WTC11 (cell line): ENCODE measurements around the gene PRPSAP1. TPM values are rescaled to one million over a fixed set of nuclear protein-coding genes. Genes with fewer than 3 reads are reported as not detected.

Source experiments
- ATAC-seq: fragments of 200-7000 bp; cut with Tn5 transposase; 2 replicates; pipeline ENCODE4 v1.10.0; 2021; ENCODE audit warnings: mild to moderate bottlenecking, moderate library complexity
- CTCF ChIA-PET: fragments of 300-600 bp; sonication (Branson Sonifier 250); formaldehyde crosslinking; loops from one replicate; lab custom pipeline; 2021; ENCODE audit warnings: antibody characterized with exemption; lab: Charles Lee
- POLR2A ChIA-PET: fragments of 350-600 bp; sonication (Branson Sonifier 250); formaldehyde crosslinking; loops from one replicate; lab custom pipeline; 2021; ENCODE audit warnings: antibody characterized with exemption; lab: Charles Lee
- DNase-seq: peaks from one replicate; pipeline ENCODE4 v3.0.0; 2021; ENCODE audit warnings: low spot score
- H3K27ac Mint-ChIP-seq: 2 replicates; pipeline ENCODE4 v1.8.0; 2021; ENCODE audit warnings: mixed read lengths
- H3K27me3 Mint-ChIP-seq: 2 replicates; pipeline ENCODE4 v1.8.0; 2021; ENCODE audit warnings: low read depth, mild to moderate bottlenecking, moderate library complexity, mixed read lengths
- H3K36me3 Mint-ChIP-seq: 2 replicates; pipeline ENCODE4 v1.8.0; 2021; ENCODE audit warnings: mixed read lengths
- H3K4me1 Mint-ChIP-seq: 2 replicates; pipeline ENCODE4 v1.8.0; 2022; ENCODE audit warnings: mixed read lengths
- H3K4me3 Mint-ChIP-seq: 2 replicates; pipeline ENCODE4 v1.8.0; 2021; ENCODE audit warnings: mild to moderate bottlenecking, moderate library complexity, mixed read lengths
- H3K9me3 Mint-ChIP-seq: 2 replicates; pipeline ENCODE4 v1.8.0; 2021; ENCODE audit warnings: mixed read lengths
- ATF1 ChIP-seq: sonication (generic); formaldehyde crosslinking; IDR thresholded peaks from 2 replicates; pipeline ENCODE4 v1.8.1; 2023; ENCODE audit warnings: mild to moderate bottlenecking, moderate library complexity, missing genetic modification reagents
- EMX1 ChIP-seq: fragments of 250-450 bp; sonication (Bioruptor Pico); IDR thresholded peaks from 2 replicates; pipeline ENCODE4 v1.8.0; 2021; ENCODE audit warnings: mild to moderate bottlenecking
- GRHL2 ChIP-seq: fragments of 250-450 bp; sonication (Bioruptor Pico); IDR thresholded peaks from 2 replicates; pipeline ENCODE4 v1.8.0; 2022; ENCODE audit warnings: mild to moderate bottlenecking, moderate library complexity; ENCODE audit not compliant: insufficient replicate concordance, severe bottlenecking
- MAX ChIP-seq: sonication (generic); formaldehyde crosslinking; IDR thresholded peaks from 2 replicates; pipeline ENCODE4 v1.8.0; 2022; ENCODE audit warnings: mild to moderate bottlenecking, missing genetic modification reagents
- NFATC4 ChIP-seq: fragments of 250-450 bp; sonication (Bioruptor Pico); IDR thresholded peaks from 2 replicates; pipeline ENCODE4 v1.9.0; 2021; ENCODE audit warnings: mild to moderate bottlenecking
- NR1H2 ChIP-seq: sonication (generic); formaldehyde crosslinking; IDR thresholded peaks from 2 replicates; pipeline ENCODE4 v1.9.0; 2021; ENCODE audit warnings: mild to moderate bottlenecking, moderate library complexity, missing genetic modification reagents
- OVOL2 ChIP-seq: fragments of 250-450 bp; sonication (Bioruptor Pico); IDR thresholded peaks from 2 replicates; pipeline ENCODE4 v1.9.0; 2021; ENCODE audit warnings: mild to moderate bottlenecking, borderline replicate concordance
- PREB ChIP-seq: sonication (generic); formaldehyde crosslinking; IDR thresholded peaks from 2 replicates; pipeline ENCODE4 v1.8.1; 2022; ENCODE audit warnings: mild to moderate bottlenecking, missing genetic modification reagents, moderate library complexity, borderline replicate concordance
- RORB ChIP-seq: fragments of 250-450 bp; sonication (Bioruptor Pico); IDR thresholded peaks from 2 replicates; pipeline ENCODE4 v1.9.0; 2021; ENCODE audit warnings: mild to moderate bottlenecking
- SMAD3 ChIP-seq: sonication (generic); formaldehyde crosslinking; IDR thresholded peaks from 2 replicates; pipeline ENCODE4 v1.8.0; 2022; ENCODE audit warnings: missing genetic modification reagents, mild to moderate bottlenecking, borderline replicate concordance
- SOX15 ChIP-seq: fragments of 250-450 bp; sonication (Bioruptor Pico); IDR thresholded peaks from 2 replicates; pipeline ENCODE4 v1.9.0; 2021; ENCODE audit warnings: mild to moderate bottlenecking
- SP1 ChIP-seq: sonication (generic); formaldehyde crosslinking; conservative IDR thresholded peaks from 2 replicates; pipeline ENCODE4 v1.8.1; 2022; ENCODE audit warnings: missing genetic modification reagents
- TCF7 ChIP-seq: sonication (generic); formaldehyde crosslinking; IDR thresholded peaks from 2 replicates; pipeline ENCODE4 v1.8.0; 2022; ENCODE audit warnings: mild to moderate bottlenecking, low read depth, missing genetic modification reagents, moderate library complexity
- TEAD1 ChIP-seq: sonication (generic); formaldehyde crosslinking; IDR thresholded peaks from 2 replicates; pipeline ENCODE4 v1.8.0; 2022; ENCODE audit warnings: mild to moderate bottlenecking, missing genetic modification reagents
- ZNF263 ChIP-seq: sonication (generic); formaldehyde crosslinking; IDR thresholded peaks from 2 replicates; pipeline ENCODE4 v1.8.1; 2022; ENCODE audit warnings: low read depth, mild to moderate bottlenecking, moderate library complexity, missing genetic modification reagents
- ZNF423 ChIP-seq: fragments of 250-450 bp; sonication (Bioruptor Pico); IDR thresholded peaks from 2 replicates; pipeline ENCODE4 v2.1.2; 2022; ENCODE audit warnings: mild to moderate bottlenecking, moderate library complexity
- total RNA-seq: library from RNA; stranded (reverse); gene quantifications from 3 replicates; pipeline ENCODE4 v1.2.3, GENCODE V29; 2021
- TF ChIP-seq, protein P1 (sequence below): sonication (generic); formaldehyde crosslinking; IDR thresholded peaks from 2 replicates; pipeline ENCODE4 v1.8.1; 2022; ENCODE audit warnings: low read depth, mild to moderate bottlenecking, moderate library complexity, missing genetic modification reagents, borderline replicate concordance
- TF ChIP-seq, protein P2 (sequence below): sonication (generic); formaldehyde crosslinking; IDR thresholded peaks from 2 replicates; pipeline ENCODE4 v1.8.1; 2023; ENCODE audit warnings: mild to moderate bottlenecking, missing genetic modification reagents, moderate library complexity
- TF ChIP-seq, protein P3 (sequence below): fragments of 200-600 bp; IDR thresholded peaks from 2 replicates; pipeline ENCODE4 v1.8.0; 2022; ENCODE audit warnings: antibody characterized with exemption
- TF ChIP-seq, protein P4 (sequence below): sonication (generic); formaldehyde crosslinking; conservative IDR thresholded peaks from 2 replicates; pipeline ENCODE4 v1.8.1; 2023; ENCODE audit warnings: mild to moderate bottlenecking, low read depth, missing genetic modification reagents, moderate library complexity

Gene PRPSAP1
- total RNA-seq, 1 experiment from 2014 or later, result 56.5 TPM

DNA sequence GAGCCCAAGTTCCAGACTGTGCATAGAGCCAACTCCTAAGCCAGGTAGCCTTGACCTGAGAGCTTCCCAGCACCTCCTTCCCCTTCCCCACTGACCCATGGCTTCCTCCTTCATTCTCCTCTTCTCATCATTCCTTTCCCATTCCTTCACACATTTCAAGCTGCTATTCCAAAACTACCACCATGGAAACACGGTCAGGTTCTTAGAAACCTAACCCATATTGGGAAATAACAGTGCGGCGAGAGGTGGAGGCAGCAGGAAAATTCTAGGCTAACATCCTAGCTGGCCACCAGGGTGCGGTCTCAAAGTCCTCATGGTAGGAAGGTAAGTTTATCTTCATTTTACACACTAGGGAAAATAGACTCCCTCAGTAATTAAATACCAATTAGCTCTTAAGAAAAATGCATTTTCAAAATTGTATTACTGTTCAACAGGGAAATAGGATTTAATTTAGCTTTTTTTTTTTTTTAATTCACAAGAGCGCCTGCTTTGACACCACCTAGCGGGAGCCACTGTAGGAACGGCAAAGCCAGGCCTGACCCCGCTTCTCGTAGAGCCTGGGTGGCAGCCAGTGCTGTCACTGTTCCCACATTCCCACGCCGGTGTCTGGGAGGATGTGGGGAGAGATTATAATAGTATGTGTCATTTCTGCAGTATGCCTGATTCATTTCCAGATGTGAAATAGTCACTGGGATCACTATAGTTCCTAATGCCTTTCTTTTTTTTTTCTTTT lies 16.7 kb upstream of the PRPSAP1 start:
- H3K27ac Mint-ChIP-seq, result peak overlapping the region; percentile 7; the same call in 1 of the 2 replicates
- ATAC-seq (peak; percentile 13; the same call in 1 of the 2 replicates), DNase-seq (no peak)
- H3K4me3 Mint-ChIP-seq, result no peak overlapping the region
- CTCF ChIA-PET, result interaction anchor here (0.6 to 4.3 kb wide), 15 partner anchors 8 to 191 kb away, joined by 3 to 34 read pairs (median 4); partner anchors contain the start of genes PRPSAP1, SPHK1 and UBALD2
- H3K4me1 Mint-ChIP-seq, result peaks cover 22% of the 10 kb centered on the region
- H3K36me3 Mint-ChIP-seq, result no peaks in the 10 kb centered on the region
- POLR2A ChIA-PET, result no interaction called here
- no peaks in the 10 kb centered on the region for H3K9me3 Mint-ChIP-seq
- no peaks in the 10 kb centered on the region; the same call in 1 of the 2 replicates for H3K27me3 Mint-ChIP-seq
- no peak for TF ChIP-seq ZNF263 (CRISPR knock-in tag)
- TF ChIP-seq SP1, result no peak
- TF ChIP-seq RORB, result no peak
- TF ChIP-seq ATF1 (CRISPR knock-in tag), result no peak
- TF ChIP-seq, protein P1, sequence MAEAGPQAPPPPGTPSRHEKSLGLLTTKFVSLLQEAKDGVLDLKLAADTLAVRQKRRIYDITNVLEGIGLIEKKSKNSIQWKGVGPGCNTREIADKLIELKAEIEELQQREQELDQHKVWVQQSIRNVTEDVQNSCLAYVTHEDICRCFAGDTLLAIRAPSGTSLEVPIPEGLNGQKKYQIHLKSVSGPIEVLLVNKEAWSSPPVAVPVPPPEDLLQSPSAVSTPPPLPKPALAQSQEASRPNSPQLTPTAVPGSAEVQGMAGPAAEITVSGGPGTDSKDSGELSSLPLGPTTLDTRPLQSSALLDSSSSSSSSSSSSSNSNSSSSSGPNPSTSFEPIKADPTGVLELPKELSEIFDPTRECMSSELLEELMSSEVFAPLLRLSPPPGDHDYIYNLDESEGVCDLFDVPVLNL (CRISPR knock-in tag), result no peak
- TF ChIP-seq, protein P2, sequence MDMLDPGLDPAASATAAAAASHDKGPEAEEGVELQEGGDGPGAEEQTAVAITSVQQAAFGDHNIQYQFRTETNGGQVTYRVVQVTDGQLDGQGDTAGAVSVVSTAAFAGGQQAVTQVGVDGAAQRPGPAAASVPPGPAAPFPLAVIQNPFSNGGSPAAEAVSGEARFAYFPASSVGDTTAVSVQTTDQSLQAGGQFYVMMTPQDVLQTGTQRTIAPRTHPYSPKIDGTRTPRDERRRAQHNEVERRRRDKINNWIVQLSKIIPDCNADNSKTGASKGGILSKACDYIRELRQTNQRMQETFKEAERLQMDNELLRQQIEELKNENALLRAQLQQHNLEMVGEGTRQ (CRISPR knock-in tag), result no peak
- no peak for TF ChIP-seq GRHL2 (CRISPR knock-in tag)
- TF ChIP-seq, protein P3, sequence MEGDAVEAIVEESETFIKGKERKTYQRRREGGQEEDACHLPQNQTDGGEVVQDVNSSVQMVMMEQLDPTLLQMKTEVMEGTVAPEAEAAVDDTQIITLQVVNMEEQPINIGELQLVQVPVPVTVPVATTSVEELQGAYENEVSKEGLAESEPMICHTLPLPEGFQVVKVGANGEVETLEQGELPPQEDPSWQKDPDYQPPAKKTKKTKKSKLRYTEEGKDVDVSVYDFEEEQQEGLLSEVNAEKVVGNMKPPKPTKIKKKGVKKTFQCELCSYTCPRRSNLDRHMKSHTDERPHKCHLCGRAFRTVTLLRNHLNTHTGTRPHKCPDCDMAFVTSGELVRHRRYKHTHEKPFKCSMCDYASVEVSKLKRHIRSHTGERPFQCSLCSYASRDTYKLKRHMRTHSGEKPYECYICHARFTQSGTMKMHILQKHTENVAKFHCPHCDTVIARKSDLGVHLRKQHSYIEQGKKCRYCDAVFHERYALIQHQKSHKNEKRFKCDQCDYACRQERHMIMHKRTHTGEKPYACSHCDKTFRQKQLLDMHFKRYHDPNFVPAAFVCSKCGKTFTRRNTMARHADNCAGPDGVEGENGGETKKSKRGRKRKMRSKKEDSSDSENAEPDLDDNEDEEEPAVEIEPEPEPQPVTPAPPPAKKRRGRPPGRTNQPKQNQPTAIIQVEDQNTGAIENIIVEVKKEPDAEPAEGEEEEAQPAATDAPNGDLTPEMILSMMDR, result no peak
- no peak for TF ChIP-seq MAX (CRISPR knock-in tag)
- TF ChIP-seq OVOL2 (CRISPR knock-in tag), result no peak
- TF ChIP-seq TEAD1 (CRISPR knock-in tag), result no peak

- ChIA-PET POLR2A (no interaction called here), CTCF (interaction anchor here (0.7 to 4.3 kb wide), 13 partner anchors 8 to 105 kb away, joined by 3 to 34 read pairs (median 7); partner anchors contain the start of genes PRPSAP1, SPHK1 and UBALD2)
- Mint-ChIP-seq H3K27ac (no peak overlapping the region), H3K4me3 (no peak overlapping the region), H3K36me3 (no peaks in the 10 kb centered on the region), H3K9me3 (no peaks in the 10 kb centered on the region), H3K4me1 (peaks cover 26% of the 10 kb centered on the region), H3K27me3 (no peaks in the 10 kb centered on the region; the same call in 1 of the 2 replicates)
- ATAC-seq, result no peak
- no peak for DNase-seq
- no peak for TF ChIP-seq SMAD3
- TF ChIP-seq NFATC4 (CRISPR knock-in tag), result no peak
- no peak for TF ChIP-seq NR1H2 (CRISPR knock-in tag)
- TF ChIP-seq, protein P4, sequence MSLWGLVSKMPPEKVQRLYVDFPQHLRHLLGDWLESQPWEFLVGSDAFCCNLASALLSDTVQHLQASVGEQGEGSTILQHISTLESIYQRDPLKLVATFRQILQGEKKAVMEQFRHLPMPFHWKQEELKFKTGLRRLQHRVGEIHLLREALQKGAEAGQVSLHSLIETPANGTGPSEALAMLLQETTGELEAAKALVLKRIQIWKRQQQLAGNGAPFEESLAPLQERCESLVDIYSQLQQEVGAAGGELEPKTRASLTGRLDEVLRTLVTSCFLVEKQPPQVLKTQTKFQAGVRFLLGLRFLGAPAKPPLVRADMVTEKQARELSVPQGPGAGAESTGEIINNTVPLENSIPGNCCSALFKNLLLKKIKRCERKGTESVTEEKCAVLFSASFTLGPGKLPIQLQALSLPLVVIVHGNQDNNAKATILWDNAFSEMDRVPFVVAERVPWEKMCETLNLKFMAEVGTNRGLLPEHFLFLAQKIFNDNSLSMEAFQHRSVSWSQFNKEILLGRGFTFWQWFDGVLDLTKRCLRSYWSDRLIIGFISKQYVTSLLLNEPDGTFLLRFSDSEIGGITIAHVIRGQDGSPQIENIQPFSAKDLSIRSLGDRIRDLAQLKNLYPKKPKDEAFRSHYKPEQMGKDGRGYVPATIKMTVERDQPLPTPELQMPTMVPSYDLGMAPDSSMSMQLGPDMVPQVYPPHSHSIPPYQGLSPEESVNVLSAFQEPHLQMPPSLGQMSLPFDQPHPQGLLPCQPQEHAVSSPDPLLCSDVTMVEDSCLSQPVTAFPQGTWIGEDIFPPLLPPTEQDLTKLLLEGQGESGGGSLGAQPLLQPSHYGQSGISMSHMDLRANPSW (CRISPR knock-in tag), result no peak
- no peak for TF ChIP-seq EMX1
- TF ChIP-seq ZNF423 (CRISPR knock-in tag), result no peak
- TF ChIP-seq PREB, result no peak
- no peak for TF ChIP-seq SOX15 (CRISPR knock-in tag)
- TF ChIP-seq TCF7 (CRISPR knock-in tag), result no peak
Observed at GRCh38 chr17:76369804-76370203, 16.1 kb upstream of the PRPSAP1 start.
